ENCODE results near the gene WHRN. TPM values are rescaled to one million over a fixed set of nuclear protein-coding genes. Genes with fewer than 3 reads are reported as not detected.

The WHRN gene
- total RNA-seq, 1 experiment from 2014 or later = 1.4 TPM

DNA sequence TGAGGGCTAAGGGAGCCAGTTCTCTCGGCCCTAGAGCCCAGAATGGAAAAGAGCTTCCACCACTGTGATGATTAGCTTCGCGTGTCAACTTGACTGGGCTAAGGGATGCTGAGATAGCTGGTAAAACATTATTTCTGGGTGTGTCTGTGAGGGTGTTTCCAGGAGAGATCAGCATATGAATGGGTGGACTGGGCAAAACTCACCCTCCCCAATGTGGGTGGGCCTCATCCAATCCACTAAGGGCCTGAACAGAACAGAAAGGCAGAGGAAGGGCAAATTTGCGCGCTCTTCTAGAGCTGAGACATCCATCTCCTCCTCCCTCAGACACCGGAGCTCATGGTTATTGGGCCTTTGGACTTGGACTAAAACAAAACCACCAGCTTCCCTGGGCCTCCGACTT is 96.6 kb downstream of the WHRN start:
- Mint-ChIP-seq H3K4me1 (ENCODE audit: low read depth, unreplicated experiment) (no peaks in the 10 kb centered on the region), H3K27me3 (ENCODE audit: insufficient read depth, unreplicated experiment) (no peaks in the 10 kb centered on the region), H3K9me3 (ENCODE audit: unreplicated experiment) (no peaks in the 10 kb centered on the region), H3K36me3 (ENCODE audit: insufficient read depth, unreplicated experiment) (no peaks in the 10 kb centered on the region), H3K4me3 (ENCODE audit: unreplicated experiment) (no peak overlapping the region), H3K27ac (ENCODE audit: unreplicated experiment) (no peak overlapping the region)
- BruUV-seq (replicated peaks) = no TSS peak
- Histone ChIP-seq H3K36me3 (ENCODE audit: control insufficient read depth, insufficient read depth, low read length) (no peaks in the 10 kb centered on the region), H3K9me3 (no peaks in the 10 kb centered on the region), H3K27me3 (replicated peaks; ENCODE audit: control insufficient read depth, insufficient read depth, low read length) (no peaks in the 10 kb centered on the region), H3K4me1 (no peaks in the 10 kb centered on the region), H3K4me3 (ENCODE audit: low read depth, low read length) (no peak overlapping the region)
- ChIA-PET POLR2A (no interaction called here), CTCF (interaction anchor here (1.2 kb wide), 1 partner anchor 99 kb away, joined by 3 read pairs; no protein-coding TSS in a partner anchor)
- intact Hi-C loops (cut with micrococcal nuclease; ENCODE audit: unreplicated experiment) = no loop called here
- no peak for DNase-seq
- TF ChIP-seq CTCF (IDR thresholded peaks at IDR 0.05; ENCODE audit: insufficient read depth in 1 of 2, low read depth in 1 of 2, low read length in 1 of 2, severe bottlenecking in 1 of 2, unreplicated experiment in 1 of 2) = no peak

GRCh38 chr9:114407889-114408288 is 97.4 kb downstream of the WHRN start:
- H3K4me1 ChIP-seq = no peaks in the 10 kb centered on the region
- Mint-ChIP-seq H3K36me3 (ENCODE audit: insufficient read depth, unreplicated experiment) (no peaks in the 10 kb centered on the region), H3K27me3 (ENCODE audit: insufficient read depth, unreplicated experiment) (no peaks in the 10 kb centered on the region), H3K27ac (ENCODE audit: unreplicated experiment) (no peak overlapping the region), H3K9me3 (ENCODE audit: unreplicated experiment) (no peaks in the 10 kb centered on the region), H3K4me1 (ENCODE audit: low read depth, unreplicated experiment) (no peaks in the 10 kb centered on the region), H3K4me3 (ENCODE audit: unreplicated experiment) (no peak overlapping the region)
- no peaks in the 10 kb centered on the region for H3K9me3 ChIP-seq
- intact Hi-C loops (cut with micrococcal nuclease; ENCODE audit: unreplicated experiment) = no loop called here
- H3K4me3 ChIP-seq (ENCODE audit: low read depth, low read length) = no peak overlapping the region
- H3K27me3 ChIP-seq (replicated peaks; ENCODE audit: control insufficient read depth, insufficient read depth, low read length) = no peaks in the 10 kb centered on the region
- TF ChIP-seq CTCF (IDR thresholded peaks at IDR 0.05; ENCODE audit: insufficient read depth in 1 of 2, low read depth in 1 of 2, low read length in 1 of 2, severe bottlenecking in 1 of 2, unreplicated experiment in 1 of 2) = no peak
- BruUV-seq (replicated peaks) = no TSS peak
- CTCF ChIA-PET = interaction anchor here (3.4 kb wide), 1 partner anchor 245 kb away, joined by 70 read pairs; no protein-coding TSS in a partner anchor
- DNase-seq = no peak
- POLR2A ChIA-PET = no interaction called here
- H3K36me3 ChIP-seq (ENCODE audit: control insufficient read depth, insufficient read depth, low read length) = no peaks in the 10 kb centered on the region

DNA sequence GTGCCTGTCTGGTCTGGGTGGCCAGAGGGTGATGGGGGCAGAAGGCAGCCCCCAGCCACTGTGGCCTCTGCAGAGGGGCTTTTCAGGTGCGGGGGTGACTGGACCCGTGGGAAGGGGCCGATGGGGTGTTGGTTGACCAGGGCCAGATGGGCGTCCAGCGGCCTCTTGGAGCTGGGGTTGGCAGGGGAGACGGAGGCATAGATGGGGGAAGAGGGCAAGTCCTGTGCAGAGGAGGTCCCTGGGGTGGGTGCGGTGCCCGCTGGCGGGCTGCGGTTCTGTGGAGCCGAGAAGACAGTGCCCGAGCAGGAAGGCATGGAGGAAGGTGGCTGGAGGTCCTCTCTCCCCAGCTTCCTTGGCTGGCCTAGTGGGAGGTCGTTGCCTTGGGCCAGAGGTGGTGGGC is 98.8 kb downstream of the WHRN start:
- POLR2A ChIA-PET = interaction anchor here (0.7 kb wide), 1 partner anchor 181 kb away, joined by 6 read pairs; the partner anchor contains the start of gene ATP6V1G1
- Histone ChIP-seq H3K9me3 (no peaks in the 10 kb centered on the region), H3K4me3 (ENCODE audit: low read depth, low read length) (no peak overlapping the region), H3K4me1 (peaks cover 3% of the 10 kb centered on the region), H3K27me3 (replicated peaks; ENCODE audit: control insufficient read depth, insufficient read depth, low read length) (no peaks in the 10 kb centered on the region), H3K36me3 (ENCODE audit: control insufficient read depth, insufficient read depth, low read length) (no peaks in the 10 kb centered on the region)
- BruUV-seq (replicated peaks) = no TSS peak
- Mint-ChIP-seq H3K27me3 (ENCODE audit: insufficient read depth, unreplicated experiment) (no peaks in the 10 kb centered on the region), H3K4me3 (ENCODE audit: unreplicated experiment) (no peak overlapping the region), H3K27ac (ENCODE audit: unreplicated experiment) (no peak overlapping the region), H3K36me3 (ENCODE audit: insufficient read depth, unreplicated experiment) (no peaks in the 10 kb centered on the region), H3K9me3 (ENCODE audit: unreplicated experiment) (no peaks in the 10 kb centered on the region), H3K4me1 (ENCODE audit: low read depth, unreplicated experiment) (no peaks in the 10 kb centered on the region)
- no peak for TF ChIP-seq CTCF (IDR thresholded peaks at IDR 0.05; ENCODE audit: insufficient read depth in 1 of 2, low read depth in 1 of 2, low read length in 1 of 2, severe bottlenecking in 1 of 2, unreplicated experiment in 1 of 2)
- CTCF ChIA-PET = interaction anchor here (1.0 to 3.4 kb wide), 5 partner anchors 11 to 247 kb away, joined by 4 to 70 read pairs (median 7); no protein-coding TSS in a partner anchor
- intact Hi-C loops (cut with micrococcal nuclease; ENCODE audit: unreplicated experiment) = no loop called here
- DNase-seq = no peak
